ENCODE data around the gene SLCO4A1.
"Not testable (repeated sequence)": the region's sequence is repeated elsewhere in the genome, so short reads cannot be mapped to it uniquely, and the experiment has no call there.

SLCO4A1 gene

DNA sequence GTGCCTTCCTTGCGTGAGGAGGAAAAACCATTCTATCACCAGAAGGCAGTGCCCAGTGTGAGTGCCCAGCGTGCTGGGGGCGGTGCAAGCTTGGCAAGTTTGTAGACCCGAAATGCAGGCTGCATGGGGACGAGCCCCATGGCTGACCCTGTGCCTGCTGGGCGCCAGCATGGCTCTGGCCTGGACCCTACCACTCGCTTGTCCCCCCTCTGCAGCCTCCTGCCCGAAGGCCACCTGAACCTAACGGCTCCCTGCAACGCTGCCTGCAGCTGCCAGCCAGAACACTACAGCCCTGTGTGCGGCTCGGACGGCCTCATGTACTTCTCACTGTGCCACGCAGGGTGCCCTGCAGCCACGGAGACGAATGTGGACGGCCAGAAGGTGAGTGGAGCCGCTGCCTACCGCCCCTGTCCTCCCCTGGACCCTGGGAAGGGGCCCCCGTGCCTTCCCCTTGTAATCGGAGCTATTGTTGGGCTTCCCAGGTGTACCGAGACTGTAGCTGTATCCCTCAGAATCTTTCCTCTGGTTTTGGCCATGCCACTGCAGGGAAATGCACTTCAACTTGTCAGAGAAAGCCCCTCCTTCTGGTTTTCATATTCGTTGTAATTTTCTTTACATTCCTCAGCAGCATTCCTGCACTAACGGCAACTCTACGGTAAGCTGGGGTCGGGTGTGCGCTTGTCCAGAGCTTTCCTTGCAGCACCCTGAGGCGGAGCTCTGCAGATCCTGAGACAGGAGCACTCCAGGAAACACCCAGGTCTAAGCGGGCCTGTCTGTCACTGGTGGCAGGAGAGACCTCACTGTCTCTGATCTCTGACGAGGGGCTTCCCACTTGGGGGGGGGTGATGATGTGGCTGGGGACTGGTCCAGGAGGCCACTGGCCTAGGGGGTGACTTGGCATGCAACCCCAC lies 25.5 kb downstream of the SLCO4A1 start:
- DNase-seq, result no peak

DNA sequence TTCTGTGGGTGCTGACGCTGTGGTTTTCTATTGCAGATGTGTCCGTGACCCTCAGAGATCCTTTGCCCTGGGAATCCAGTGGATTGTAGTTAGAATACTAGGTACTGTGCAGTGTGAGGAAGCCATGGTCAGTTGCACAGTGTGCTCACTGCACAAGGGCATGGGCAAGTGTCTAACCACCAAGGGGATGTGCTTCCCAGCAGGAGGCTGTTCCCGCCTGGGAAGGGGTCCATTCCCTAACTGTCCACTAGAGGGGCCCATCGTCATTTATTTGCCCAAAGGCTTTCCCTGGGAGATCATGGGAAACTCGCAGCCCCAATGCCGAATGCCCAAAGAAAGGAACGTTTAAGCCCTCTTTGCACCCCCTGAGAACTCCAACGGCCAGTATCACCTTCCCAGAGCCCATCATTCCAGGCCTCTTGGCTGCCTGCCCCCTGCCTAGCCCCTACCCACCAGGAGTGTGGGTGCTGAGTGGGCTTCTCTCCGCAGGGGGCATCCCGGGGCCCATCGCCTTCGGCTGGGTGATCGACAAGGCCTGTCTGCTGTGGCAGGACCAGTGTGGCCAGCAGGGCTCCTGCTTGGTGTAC lies 26.2 kb downstream of the SLCO4A1 start:
- peak; percentile 64 for DNase-seq

- no peak for DNase-seq
These were observed 26.9 kb downstream of the SLCO4A1 start for GRCh38 chr20:62669249-62669648.

DNA sequence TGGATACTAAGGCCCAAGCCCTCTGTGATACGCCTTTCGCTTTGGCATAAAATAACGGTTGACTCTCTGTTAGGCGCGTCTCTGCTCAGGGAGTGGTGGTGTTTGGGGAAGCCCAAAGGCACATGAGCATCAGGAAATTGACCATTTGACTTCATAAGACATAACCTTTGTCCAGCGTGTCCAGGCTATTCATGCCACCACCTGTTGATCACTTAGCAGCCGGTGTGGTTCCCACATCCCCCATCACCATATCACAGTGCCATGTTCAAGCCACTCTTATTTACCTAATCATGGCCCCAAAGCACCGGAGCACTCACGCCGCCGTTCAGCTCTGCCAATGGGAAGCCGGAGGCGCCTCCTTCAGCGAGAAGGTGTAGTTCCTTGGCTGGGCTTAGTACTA lies 27.9 kb downstream of the SLCO4A1 start:
- no peak for DNase-seq

- DNase-seq, result no peak
These were observed 28.7 kb downstream of the SLCO4A1 start for GRCh38 chr20:62670998-62671397.

- no peak for DNase-seq
These were observed 29.5 kb downstream of the SLCO4A1 start for GRCh38 chr20:62671765-62672164.

GRCh38 chr20:62674370-62674769 lies 32.1 kb downstream of the SLCO4A1 start:
- no peak for DNase-seq

- DNase-seq, result no peak
These were observed 33.0 kb downstream of the SLCO4A1 start for GRCh38 chr20:62675156-62675876.

DNA sequence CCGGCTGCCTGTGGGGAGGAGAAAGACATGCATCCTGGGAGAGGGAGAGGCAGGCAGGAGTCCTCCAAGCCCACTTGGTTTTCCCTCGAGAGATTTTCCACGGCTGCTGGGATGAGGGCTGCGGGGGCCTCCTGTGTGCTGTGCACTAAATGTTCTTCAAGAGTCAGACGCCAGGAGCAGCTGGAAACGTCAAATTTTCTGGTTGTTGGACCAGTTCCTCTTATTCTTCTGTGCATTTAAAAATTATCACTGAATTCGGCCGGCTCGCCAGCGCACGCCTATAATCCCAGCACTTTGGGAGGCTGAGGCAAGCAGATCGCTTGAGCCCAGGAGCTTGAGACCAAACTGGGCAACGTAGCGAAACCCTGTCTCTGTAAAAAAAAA lies 33.6 kb downstream of the SLCO4A1 start:
- DNase-seq, result no peak

GRCh38 chr20:62676976-62677375 lies 34.7 kb downstream of the SLCO4A1 start:
- peak; percentile 9 for DNase-seq

- no peak for DNase-seq
These were observed 35.4 kb downstream of the SLCO4A1 start for GRCh38 chr20:62677678-62678077.

GRCh38 chr20:62678553-62678952 lies 36.2 kb downstream of the SLCO4A1 start:
- DNase-seq, result no peak

DNA sequence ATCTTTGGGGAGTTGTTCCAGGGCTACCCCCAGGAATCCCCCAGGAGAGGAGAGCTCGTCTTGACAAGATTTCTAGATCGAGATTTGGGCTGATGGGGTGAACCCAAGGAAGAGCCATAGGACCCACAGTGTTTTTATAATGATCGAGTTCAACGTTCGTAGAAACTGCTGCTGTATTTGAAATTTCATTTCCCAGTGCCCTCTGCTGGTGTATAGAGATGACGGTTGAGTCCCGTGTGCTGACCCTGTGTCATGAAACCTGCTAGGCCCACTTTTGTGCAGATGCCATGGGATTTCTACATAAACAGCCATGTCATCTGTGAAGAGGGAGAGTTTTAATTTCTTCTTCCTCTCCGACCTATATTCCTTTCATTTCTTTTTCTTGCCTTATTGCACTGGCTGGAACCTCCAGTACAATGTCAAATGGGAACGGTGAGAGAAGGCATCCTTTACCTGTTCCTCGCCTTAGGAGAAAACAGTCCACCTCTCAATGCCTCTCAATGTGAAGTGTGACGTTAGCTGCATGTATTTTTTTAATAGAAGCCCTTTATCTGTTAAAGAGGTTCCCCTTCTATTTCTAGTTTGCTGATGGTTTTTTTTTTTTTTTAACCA lies 37.8 kb downstream of the SLCO4A1 start:
- no peak for DNase-seq

DNA sequence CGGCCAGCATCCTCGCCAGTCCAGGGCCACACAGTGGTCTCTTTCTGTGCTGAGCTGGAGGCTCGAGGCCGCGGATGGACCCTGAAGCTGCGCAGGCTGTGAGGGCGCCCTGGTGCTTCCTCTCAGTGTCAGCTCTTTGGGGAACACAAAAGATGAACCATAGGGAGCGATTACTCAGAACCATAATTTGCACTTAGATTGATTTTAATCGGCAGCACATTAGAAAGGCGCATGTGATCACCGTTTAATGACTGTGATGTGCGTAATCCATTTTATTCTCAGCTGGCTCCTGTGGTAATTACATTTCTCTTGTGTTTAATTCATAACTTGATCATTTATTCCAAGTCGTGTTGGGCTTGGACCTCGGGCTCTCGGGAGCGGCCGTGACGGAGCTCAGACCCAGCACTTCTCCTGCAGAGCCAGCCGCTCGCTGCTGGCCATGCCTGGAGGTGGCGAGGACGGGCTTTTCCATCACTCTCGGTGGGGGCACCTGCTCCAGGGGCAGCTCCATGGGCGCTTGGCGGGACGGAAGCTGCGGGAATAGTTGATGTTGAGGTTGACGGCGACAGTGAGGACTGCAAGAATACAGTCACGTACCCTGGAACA lies 40.7 kb downstream of the SLCO4A1 start:
- DNase-seq, result no peak

DNA sequence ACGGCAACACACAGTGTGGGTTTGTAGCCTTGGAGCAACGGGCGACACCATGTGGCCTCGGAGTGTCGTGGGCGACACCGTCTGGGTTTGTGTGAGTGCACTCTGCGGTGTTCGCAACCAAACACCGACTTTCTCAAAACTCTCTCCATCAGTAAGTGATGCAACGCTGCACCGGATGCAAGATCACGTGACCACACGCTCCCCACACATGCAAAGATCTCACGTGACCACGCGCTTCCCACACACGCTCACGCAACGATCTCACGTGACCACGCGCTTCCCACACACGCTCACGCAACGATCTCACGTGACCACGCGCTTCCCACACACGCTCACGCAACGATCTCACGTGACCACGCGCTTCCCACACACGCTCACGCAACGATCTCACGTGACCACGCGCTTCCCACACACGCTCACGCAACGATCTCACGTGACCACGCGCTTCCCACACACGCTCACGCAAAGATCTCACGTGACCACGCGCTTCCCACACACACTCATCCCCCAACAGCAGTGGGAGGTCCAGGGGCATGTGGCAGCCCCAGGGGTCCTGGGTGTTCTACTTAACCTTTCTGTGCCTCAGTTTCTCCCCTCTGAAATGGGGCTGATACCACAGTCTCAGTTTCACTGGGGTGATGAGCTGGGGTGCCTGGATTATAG lies 41.5 kb downstream of the SLCO4A1 start:
- not testable (repeated sequence) for DNase-seq

DNA sequence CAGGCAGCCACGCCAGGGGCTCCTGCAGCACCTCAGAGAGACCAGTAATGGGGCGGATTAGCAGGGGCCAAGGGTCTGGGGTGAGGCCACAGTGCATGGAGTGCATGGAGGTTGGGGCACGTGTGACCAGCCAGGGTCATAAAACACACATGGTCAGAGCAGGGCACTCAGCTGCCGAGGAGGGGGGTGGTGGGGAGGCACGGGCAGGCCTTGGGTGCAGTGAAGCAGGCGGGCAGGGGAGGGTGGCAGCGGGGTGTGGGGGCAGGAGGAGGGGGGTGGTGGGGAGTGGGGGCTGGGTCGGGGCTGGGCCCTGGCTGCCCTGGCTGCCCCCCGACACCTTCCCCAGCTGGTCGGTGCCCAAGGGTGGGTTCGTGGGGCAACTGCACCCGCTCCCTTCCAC lies 42.7 kb downstream of the SLCO4A1 start:
- no peak for DNase-seq

- DNase-seq, result peak; percentile 88
These were observed 43.7 kb downstream of the SLCO4A1 start for GRCh38 chr20:62685781-62686555.

DNA sequence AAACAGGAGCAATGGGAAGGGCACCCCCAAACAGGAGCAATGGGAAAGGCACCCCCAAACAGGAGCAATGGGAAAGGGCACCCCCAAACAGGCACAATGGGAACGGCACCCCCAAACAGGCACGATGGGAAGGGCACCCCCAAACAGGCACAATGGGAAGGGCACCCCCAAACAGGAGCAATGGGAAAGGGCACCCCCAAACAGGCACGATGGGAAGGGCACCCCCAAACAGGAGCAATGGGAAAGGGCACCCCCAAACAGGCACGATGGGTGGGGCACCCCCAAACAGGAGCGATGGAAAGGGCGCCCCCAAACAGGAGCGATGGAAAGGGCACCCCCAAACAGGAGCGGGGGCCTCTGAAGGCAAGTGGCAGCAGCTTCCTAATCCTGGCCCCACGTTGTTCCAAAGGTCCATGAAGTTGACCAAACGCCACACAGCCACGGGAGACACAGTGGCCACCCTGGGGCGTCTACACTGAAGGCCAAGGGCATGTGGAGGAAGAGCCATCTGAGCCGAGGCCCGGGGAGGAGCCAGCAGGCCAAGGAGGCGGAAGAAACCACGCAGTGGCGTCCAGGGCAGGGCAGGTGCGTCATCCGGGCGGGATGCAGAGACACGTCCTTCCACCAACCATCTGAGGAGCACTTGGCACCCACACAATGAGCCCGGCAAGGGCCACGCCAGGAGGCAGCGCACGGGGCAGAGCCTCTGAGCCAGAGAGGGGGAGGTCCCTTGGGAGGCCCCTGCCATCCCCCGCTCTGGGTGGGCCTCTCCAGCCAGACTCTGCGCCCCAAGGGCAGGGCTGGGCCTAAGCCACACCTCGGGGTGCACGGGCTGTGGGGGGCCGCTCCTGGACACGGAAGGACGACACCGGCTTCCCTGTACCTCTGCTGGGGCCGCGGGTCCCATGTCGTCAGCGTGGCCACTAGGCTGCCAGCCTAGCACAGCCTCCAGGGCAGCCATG lies 44.8 kb downstream of the SLCO4A1 start:
- no peak for DNase-seq

GRCh38 chr20:62688083-62688482 lies 45.8 kb downstream of the SLCO4A1 start:
- DNase-seq, result no peak

- no peak for DNase-seq
These were observed 46.7 kb downstream of the SLCO4A1 start for GRCh38 chr20:62688855-62689460.

Measured in OCI-M1 (cell line).